Liver (tissue), 9 donors: Measurements from ENCODE around the gene CASP9. TPM values are rescaled to one million over a fixed set of nuclear protein-coding genes. Genes with fewer than 3 reads are reported as not detected.

Source experiments
- DNase-seq: peaks from one replicate; pipeline ENCODE4 v3.0.0-alpha.2; 2017; ENCODE audit warnings: low spot score
- H3K27ac ChIP-seq, 2 donors: one replicate each; pipeline ENCODE4 v1.7.0; 2013; ENCODE audit warnings: inconsistent platforms in 2 of 2, low read length in 2 of 2, control low read depth in 1 of 2, low read depth in 1 of 2, mild to moderate bottlenecking in 1 of 2
- H3K27me3 ChIP-seq, 4 donors: one replicate each; pipeline versions ENCODE4 v1.6.1 to v1.7.0; 2013; ENCODE audit warnings: low read length in 3 of 4, inconsistent platforms in 1 of 4, mild to moderate bottlenecking in 1 of 4, moderate library complexity in 1 of 4; ENCODE audit not compliant: control insufficient read depth in 4 of 4, insufficient read depth in 4 of 4
- H3K36me3 ChIP-seq, 4 donors: one replicate each; pipeline versions ENCODE4 v1.6.1 to v1.7.0; 2013; ENCODE audit warnings: low read length in 3 of 4, mild to moderate bottlenecking in 3 of 4, low read depth in 1 of 4, moderate library complexity in 1 of 4; ENCODE audit not compliant: control insufficient read depth in 4 of 4, insufficient read depth in 3 of 4
- H3K4me1 ChIP-seq, 4 donors: one replicate each; pipeline versions ENCODE4 v1.6.1 to v1.7.0; 2013; ENCODE audit warnings: low read length in 3 of 4, mild to moderate bottlenecking in 3 of 4, moderate library complexity in 1 of 4; ENCODE audit not compliant: control insufficient read depth in 4 of 4, insufficient read depth in 4 of 4
- H3K4me3 ChIP-seq, 3 donors: one replicate each; pipeline versions ENCODE4 v1.6.1 to v1.7.0; 2013; ENCODE audit warnings: low read length in 3 of 3, control low read depth in 1 of 3, low read depth in 1 of 3, mild to moderate bottlenecking in 1 of 3
- H3K9ac ChIP-seq, 2 donors: one replicate each; pipeline ENCODE4 v1.7.0; 2013; ENCODE audit warnings: low read length in 2 of 2, mild to moderate bottlenecking in 2 of 2, moderate library complexity in 2 of 2, control low read depth in 1 of 2, low read depth in 1 of 2
- H3K9me3 ChIP-seq, 4 donors: one replicate each; pipeline versions ENCODE4 v1.6.1 to v1.7.0; 2013; ENCODE audit warnings: low read length in 3 of 4; ENCODE audit not compliant: control insufficient read depth in 4 of 4
- EGR1 ChIP-seq, 2 donors: IDR thresholded peaks; 2 replicates each; pipeline ENCODE4 v1.6.1; 2016 to 2018; ENCODE audit warnings: antibody characterized with exemption in 2 of 2, low read depth in 2 of 2
- FOXA1 ChIP-seq: IDR thresholded peaks from 2 replicates; pipeline ENCODE4 v1.6.1; 2016; ENCODE audit warnings: antibody characterized with exemption
- FOXA2 ChIP-seq: IDR thresholded peaks from 2 replicates; pipeline ENCODE4 v1.6.1; 2016; ENCODE audit warnings: antibody characterized with exemption
- GABPA ChIP-seq, 2 donors: IDR thresholded peaks in 1 of 2; conservative IDR thresholded peaks in 1 of 2; 2 replicates each; pipeline ENCODE4 v1.6.1; 2016; ENCODE audit warnings: antibody characterized with exemption in 2 of 2, mild to moderate bottlenecking in 1 of 2, moderate library complexity in 1 of 2
- HNF4G ChIP-seq: IDR thresholded peaks from 2 replicates; pipeline ENCODE4 v1.6.1; 2016; ENCODE audit warnings: antibody characterized with exemption
- JUND ChIP-seq, 2 donors: IDR thresholded peaks; 2 replicates each; pipeline ENCODE4 v1.6.1; 2016; ENCODE audit warnings: antibody characterized with exemption in 2 of 2
- RAD21 ChIP-seq, 2 donors: IDR thresholded peaks; 2 replicates each; pipeline ENCODE4 v1.6.1; 2016; ENCODE audit warnings: antibody characterized with exemption in 2 of 2, mild to moderate bottlenecking in 2 of 2
- RXRA ChIP-seq, 2 donors: IDR thresholded peaks; 2 replicates each; pipeline ENCODE4 v1.6.1; 2017 to 2018; ENCODE audit warnings: antibody characterized with exemption in 2 of 2, mild to moderate bottlenecking in 1 of 2
- SP1 ChIP-seq: IDR thresholded peaks from 2 replicates; pipeline ENCODE4 v1.6.1; 2018; ENCODE audit warnings: antibody characterized with exemption, mild to moderate bottlenecking
- TAF1 ChIP-seq: conservative IDR thresholded peaks from 2 replicates; pipeline ENCODE4 v1.6.1; 2016; ENCODE audit warnings: antibody characterized with exemption, mild to moderate bottlenecking
- YY1 ChIP-seq: IDR thresholded peaks from 2 replicates; pipeline ENCODE4 v1.6.1; 2016; ENCODE audit warnings: antibody characterized with exemption, mild to moderate bottlenecking
- WGBS: extraction: QIAGEN DNeasy Blood & Tissue Kit; methylation state at CpG from one replicate; pipeline ENCODE4 v1.1.7; 2013; 5-methylcytosine and 5-hydroxymethylcytosine counted together
- polyA plus RNA-seq, 2 donors: library from polyadenylated mRNA; stranded (reverse) in 1 of 2; unstranded in 1 of 2; fragments of 200-250 nt in 1 of 2; fragments of >200 nt in 1 of 2; fragmentation: Nextera tagmentation in 1 of 2; extraction: Ambion mirVana in 1 of 2; gene quantifications; one replicate each; pipeline versions ENCODE4 v1.2.1 to v1.2.3, GENCODE V29; 2013 to 2015
- total RNA-seq, 2 donors: library from RNA; depleted of rRNA; stranded (reverse); fragments of >200 nt; gene quantifications; one replicate each; pipeline ENCODE4 v1.2.3, GENCODE V29; 2014
- TF ChIP-seq, protein P1 (sequence below): IDR thresholded peaks from 2 replicates; pipeline ENCODE4 v1.6.1; 2016; ENCODE audit warnings: antibody characterized with exemption
- TF ChIP-seq, protein P2 (sequence below): IDR thresholded peaks from 2 replicates; pipeline ENCODE4 v1.6.1; 2016; ENCODE audit warnings: antibody characterized with exemption
- TF ChIP-seq, protein P3 (sequence below): IDR thresholded peaks from 2 replicates; pipeline ENCODE4 v1.6.1; 2016; ENCODE audit warnings: antibody characterized with exemption
- TF ChIP-seq, protein P4 (sequence below): IDR thresholded peaks from 2 replicates; pipeline ENCODE4 v1.6.1; 2016; ENCODE audit warnings: antibody characterized with exemption, mild to moderate bottlenecking
- donor health status: healthy.
- donor health status: healthy.
- donor health status: healthy.
- donor health status: healthy.
- donor health status: healthy.

CASP9 gene
- total and polyA plus RNA-seq, 4 donors = 2.8 to 5.8 (median 4.3) TPM

DNA sequence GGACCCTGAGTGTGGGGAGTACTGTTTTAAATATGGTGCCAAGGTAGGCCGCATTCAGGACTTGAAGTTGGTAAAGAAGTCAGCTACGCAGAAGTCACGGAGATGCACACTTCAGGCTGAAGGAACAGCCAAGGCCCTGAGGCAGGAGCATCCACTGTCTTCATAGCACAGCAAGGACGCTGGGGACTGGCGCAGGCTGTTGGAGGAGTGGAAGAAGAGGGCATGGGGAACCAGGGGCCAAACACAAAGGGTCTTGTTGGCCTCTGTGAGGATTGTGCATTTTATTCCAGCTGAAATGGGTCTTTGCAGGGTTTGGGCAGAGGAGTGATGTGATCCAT lies 19.2 kb upstream of the CASP9 start:
- no peaks in the 10 kb centered on the region for H3K9me3 ChIP-seq
- TF ChIP-seq GABPA (IDR thresholded peaks at IDR 0.05 in 1 of 2, conservative IDR thresholded peaks at IDR 0.05 in 1 of 2) = no peak
- no peak for TF ChIP-seq RAD21 (IDR thresholded peaks at IDR 0.05)
- TF ChIP-seq, protein P1, sequence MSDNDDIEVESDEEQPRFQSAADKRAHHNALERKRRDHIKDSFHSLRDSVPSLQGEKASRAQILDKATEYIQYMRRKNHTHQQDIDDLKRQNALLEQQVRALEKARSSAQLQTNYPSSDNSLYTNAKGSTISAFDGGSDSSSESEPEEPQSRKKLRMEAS = no peak
- TF ChIP-seq RXRA (IDR thresholded peaks at IDR 0.05) = no peak
- TF ChIP-seq EGR1 (IDR thresholded peaks at IDR 0.05; ENCODE audit: low read depth in 2 of 2) = no peak
- TF ChIP-seq, protein P2, sequence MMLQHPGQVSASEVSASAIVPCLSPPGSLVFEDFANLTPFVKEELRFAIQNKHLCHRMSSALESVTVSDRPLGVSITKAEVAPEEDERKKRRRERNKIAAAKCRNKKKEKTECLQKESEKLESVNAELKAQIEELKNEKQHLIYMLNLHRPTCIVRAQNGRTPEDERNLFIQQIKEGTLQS = no peak
- TF ChIP-seq YY1 = no peak
- TF ChIP-seq FOXA1 = no peak
- no peak for TF ChIP-seq HNF4G
- no peak for TF ChIP-seq FOXA2
- TF ChIP-seq TAF1 = no peak
- no peak for TF ChIP-seq SP1
- TF ChIP-seq JUND (IDR thresholded peaks at IDR 0.05) = no peak
- TF ChIP-seq, protein P3, sequence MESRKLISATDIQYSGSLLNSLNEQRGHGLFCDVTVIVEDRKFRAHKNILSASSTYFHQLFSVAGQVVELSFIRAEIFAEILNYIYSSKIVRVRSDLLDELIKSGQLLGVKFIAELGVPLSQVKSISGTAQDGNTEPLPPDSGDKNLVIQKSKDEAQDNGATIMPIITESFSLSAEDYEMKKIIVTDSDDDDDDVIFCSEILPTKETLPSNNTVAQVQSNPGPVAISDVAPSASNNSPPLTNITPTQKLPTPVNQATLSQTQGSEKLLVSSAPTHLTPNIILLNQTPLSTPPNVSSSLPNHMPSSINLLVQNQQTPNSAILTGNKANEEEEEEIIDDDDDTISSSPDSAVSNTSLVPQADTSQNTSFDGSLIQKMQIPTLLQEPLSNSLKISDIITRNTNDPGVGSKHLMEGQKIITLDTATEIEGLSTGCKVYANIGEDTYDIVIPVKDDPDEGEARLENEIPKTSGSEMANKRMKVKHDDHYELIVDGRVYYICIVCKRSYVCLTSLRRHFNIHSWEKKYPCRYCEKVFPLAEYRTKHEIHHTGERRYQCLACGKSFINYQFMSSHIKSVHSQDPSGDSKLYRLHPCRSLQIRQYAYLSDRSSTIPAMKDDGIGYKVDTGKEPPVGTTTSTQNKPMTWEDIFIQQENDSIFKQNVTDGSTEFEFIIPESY = no peak
- no peak overlapping the region for H3K4me3 ChIP-seq
- peaks cover 6 to 54% (median 37%) of the 10 kb centered on the region in 4 donors for H3K36me3 ChIP-seq
- peaks cover 0 to 5% (median 0%) of the 10 kb centered on the region in 4 donors for H3K4me1 ChIP-seq
- 97% methylated on average over 5 of the region's 5 CpGs for WGBS
- H3K27me3 ChIP-seq = no peaks in the 10 kb centered on the region
- DNase-seq = no peak
- H3K9ac ChIP-seq = no peak overlapping the region
- H3K27ac ChIP-seq = no peak overlapping the region

DNA sequence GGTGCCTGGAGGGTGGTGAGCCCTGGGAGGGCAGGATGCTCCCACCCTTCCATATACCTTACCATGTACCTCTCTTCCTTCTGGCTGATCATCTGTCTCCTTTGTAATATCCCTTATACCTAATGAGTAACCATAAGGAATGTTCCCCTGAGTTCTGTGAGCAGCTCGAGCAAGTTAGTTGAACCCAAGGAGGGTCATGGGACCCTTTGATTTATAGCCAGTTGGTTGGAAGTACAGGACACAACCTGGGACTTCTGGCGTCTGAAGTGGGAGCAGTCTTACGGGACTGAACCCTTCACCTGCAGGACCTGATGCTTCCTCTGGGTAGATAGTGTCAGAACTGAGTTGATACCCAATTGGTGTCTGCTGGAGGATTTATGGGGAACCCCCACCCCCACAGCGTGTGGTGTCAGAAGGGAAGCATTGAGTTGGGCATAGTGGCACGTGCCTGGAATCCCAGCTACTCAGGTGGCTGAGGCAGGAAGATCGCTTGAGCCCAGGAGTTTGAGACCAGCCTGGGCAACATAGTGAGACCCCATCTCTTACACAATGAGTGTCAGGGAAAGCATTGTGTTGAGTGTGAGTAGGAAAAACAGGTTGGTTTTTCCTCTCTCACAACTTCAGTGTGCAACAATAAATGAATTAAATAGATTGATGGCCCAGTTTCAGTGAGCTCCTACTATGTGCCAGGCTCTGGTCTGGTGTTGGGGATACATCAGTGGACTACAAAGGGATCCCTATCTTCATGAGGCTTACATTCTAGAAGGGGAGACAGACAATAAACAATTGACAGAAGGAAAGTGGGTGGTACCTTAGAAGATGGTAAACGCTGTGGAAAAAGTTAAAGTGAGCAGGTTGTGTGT lies 18.6 kb upstream of the CASP9 start:
- no peaks in the 10 kb centered on the region for H3K27me3 ChIP-seq
- 88% methylated on average over 7 of the region's 7 CpGs for WGBS
- DNase-seq = no peak
- no peaks in the 10 kb centered on the region for H3K9me3 ChIP-seq
- peaks cover 0 to 5% (median 0%) of the 10 kb centered on the region in 4 donors for H3K4me1 ChIP-seq
- no peak overlapping the region for H3K4me3 ChIP-seq
- H3K9ac ChIP-seq = no peak overlapping the region
- H3K27ac ChIP-seq = no peak overlapping the region
- no peak for TF ChIP-seq JUND (IDR thresholded peaks at IDR 0.05)
- peaks cover 6 to 50% (median 32%) of the 10 kb centered on the region in 4 donors for H3K36me3 ChIP-seq

DNA sequence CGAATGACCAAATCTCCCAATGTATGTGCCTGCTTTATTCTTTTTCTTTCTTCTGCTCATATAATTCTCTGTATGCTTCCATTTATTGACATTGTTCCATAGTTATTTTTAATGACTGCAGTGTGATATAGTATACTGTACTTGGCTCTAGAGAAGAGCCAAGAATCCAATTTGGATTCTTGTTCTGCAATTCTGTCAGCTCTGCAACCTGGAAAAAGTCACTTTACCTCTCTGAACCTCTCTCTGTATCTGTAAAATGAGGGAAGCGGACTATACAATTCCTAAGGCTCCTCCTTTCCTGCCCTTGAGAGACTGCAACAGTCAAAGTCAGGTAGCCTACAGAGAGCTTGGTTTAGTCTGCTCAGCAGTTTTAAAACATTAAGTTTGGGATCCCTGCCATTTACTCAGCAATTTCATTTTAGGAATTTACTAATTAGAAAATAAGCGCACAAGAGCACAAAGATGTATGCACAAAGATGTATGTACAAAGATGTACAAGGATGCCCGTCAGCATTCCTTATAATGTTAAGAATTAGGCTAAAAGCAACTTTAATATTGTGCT lies 17.3 kb upstream of the CASP9 start:
- Histone ChIP-seq H3K9me3 (no peaks in the 10 kb centered on the region), H3K27me3 (no peaks in the 10 kb centered on the region), H3K36me3 (peaks cover 6 to 52% (median 34%) of the 10 kb centered on the region in 4 donors), H3K9ac (no peak overlapping the region), H3K4me3 (no peak overlapping the region), H3K4me1 (peaks cover 0 to 5% (median 0%) of the 10 kb centered on the region in 4 donors), H3K27ac (no peak overlapping the region)
- DNase-seq = no peak
- no peak for TF ChIP-seq FOXA2
- TF ChIP-seq, protein P1 = no peak
- TF ChIP-seq EGR1 (IDR thresholded peaks at IDR 0.05; ENCODE audit: low read depth in 2 of 2) = no peak
- no peak for TF ChIP-seq TAF1
- TF ChIP-seq, protein P4, sequence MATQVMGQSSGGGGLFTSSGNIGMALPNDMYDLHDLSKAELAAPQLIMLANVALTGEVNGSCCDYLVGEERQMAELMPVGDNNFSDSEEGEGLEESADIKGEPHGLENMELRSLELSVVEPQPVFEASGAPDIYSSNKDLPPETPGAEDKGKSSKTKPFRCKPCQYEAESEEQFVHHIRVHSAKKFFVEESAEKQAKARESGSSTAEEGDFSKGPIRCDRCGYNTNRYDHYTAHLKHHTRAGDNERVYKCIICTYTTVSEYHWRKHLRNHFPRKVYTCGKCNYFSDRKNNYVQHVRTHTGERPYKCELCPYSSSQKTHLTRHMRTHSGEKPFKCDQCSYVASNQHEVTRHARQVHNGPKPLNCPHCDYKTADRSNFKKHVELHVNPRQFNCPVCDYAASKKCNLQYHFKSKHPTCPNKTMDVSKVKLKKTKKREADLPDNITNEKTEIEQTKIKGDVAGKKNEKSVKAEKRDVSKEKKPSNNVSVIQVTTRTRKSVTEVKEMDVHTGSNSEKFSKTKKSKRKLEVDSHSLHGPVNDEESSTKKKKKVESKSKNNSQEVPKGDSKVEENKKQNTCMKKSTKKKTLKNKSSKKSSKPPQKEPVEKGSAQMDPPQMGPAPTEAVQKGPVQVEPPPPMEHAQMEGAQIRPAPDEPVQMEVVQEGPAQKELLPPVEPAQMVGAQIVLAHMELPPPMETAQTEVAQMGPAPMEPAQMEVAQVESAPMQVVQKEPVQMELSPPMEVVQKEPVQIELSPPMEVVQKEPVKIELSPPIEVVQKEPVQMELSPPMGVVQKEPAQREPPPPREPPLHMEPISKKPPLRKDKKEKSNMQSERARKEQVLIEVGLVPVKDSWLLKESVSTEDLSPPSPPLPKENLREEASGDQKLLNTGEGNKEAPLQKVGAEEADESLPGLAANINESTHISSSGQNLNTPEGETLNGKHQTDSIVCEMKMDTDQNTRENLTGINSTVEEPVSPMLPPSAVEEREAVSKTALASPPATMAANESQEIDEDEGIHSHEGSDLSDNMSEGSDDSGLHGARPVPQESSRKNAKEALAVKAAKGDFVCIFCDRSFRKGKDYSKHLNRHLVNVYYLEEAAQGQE = no peak
- WGBS = 97% methylated on average over 4 of the region's 4 CpGs
